H1 (cell line): Measurements from ENCODE around the gene PDZRN4.
"Not testable (repeated sequence)": the region's sequence is repeated elsewhere in the genome, so short reads cannot be mapped to it uniquely, and the experiment has no call there.

Experiments
- KDM1A ChIP-seq: fragments of 200-600, 300-600 bp; sonication (generic); IDR thresholded peaks from 2 replicates; pipeline ENCODE4 v1.7.1; 2016; ENCODE audit warnings: mild to moderate bottlenecking, low read length, borderline replicate concordance
- POLR2A ChIP-seq, 2 experiments: IDR thresholded peaks; 1 replicate in 1 of 2; 2 replicates in 1 of 2; pipeline ENCODE4 v1.6.1; 2011; ENCODE audit warnings: low read depth in 2 of 2, low read length in 2 of 2, mild to moderate bottlenecking in 2 of 2; ENCODE audit errors: control extremely low read depth in 1 of 2
- TF ChIP-seq, protein P1 (sequence below), 3 experiments: IDR thresholded peaks; 1 replicate in 2 of 3; 2 replicates in 1 of 3; pipeline versions ENCODE4 v1.5.1 to v1.6.1; 2011; ENCODE audit warnings: low read length in 3 of 3, mild to moderate bottlenecking in 3 of 3, inconsistent platforms in 2 of 3, low read depth in 1 of 3, moderate library complexity in 1 of 3; ENCODE audit not compliant: insufficient read depth in 1 of 3; ENCODE audit errors: control extremely low read depth in 1 of 3

DNA sequence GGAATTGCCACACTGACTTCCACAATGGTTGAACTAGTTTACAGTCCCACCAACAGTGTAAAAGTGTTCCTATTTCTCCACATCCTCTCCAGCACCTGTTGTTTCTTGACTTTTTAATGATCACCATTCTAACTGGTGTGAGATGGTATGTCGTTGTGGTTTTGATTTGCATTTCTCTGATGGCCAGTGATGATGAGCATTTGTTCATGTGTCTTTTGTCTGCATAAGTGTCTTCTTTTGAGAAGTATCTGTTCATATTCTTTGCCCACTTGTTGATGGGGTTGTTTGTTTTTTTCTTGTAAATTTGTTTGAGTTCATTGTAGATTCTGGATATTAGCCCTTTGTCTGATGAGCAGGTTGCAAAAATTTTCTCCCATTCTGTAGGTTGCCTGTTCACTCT is 8.6 kb upstream of the PDZRN4 start:
- not testable (repeated sequence) for TF ChIP-seq KDM1A; POLR2A (IDR thresholded peaks at IDR 0.05; ENCODE audit: control extremely low read depth in 1 of 2, low read depth in 2 of 2, low read length in 2 of 2)
- TF ChIP-seq, protein P1, sequence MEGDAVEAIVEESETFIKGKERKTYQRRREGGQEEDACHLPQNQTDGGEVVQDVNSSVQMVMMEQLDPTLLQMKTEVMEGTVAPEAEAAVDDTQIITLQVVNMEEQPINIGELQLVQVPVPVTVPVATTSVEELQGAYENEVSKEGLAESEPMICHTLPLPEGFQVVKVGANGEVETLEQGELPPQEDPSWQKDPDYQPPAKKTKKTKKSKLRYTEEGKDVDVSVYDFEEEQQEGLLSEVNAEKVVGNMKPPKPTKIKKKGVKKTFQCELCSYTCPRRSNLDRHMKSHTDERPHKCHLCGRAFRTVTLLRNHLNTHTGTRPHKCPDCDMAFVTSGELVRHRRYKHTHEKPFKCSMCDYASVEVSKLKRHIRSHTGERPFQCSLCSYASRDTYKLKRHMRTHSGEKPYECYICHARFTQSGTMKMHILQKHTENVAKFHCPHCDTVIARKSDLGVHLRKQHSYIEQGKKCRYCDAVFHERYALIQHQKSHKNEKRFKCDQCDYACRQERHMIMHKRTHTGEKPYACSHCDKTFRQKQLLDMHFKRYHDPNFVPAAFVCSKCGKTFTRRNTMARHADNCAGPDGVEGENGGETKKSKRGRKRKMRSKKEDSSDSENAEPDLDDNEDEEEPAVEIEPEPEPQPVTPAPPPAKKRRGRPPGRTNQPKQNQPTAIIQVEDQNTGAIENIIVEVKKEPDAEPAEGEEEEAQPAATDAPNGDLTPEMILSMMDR (IDR thresholded peaks at IDR 0.05; ENCODE audit: control extremely low read depth in 1 of 3, insufficient read depth in 1 of 3, low read depth in 1 of 3, low read length in 3 of 3): not testable (repeated sequence)
